Esophagus squamous epithelium (tissue), 5 donors: Measurements from ENCODE around the gene DIABLO. TPM values are rescaled to one million over a fixed set of nuclear protein-coding genes. Genes with fewer than 3 reads are reported as not detected.
"Not testable (repeated sequence)": the region's sequence is repeated elsewhere in the genome, so short reads cannot be mapped to it uniquely, and the experiment has no call there.

ENCODE experiments used
- DNase-seq: peaks from one replicate; lab custom pipeline; 2025; lab: John Stamatoyannopoulos, UW
- H3K27ac ChIP-seq, 4 donors: fragments of 200-600 bp; sonication (generic); one replicate each; pipeline ENCODE4 v1.5.1; 2016 to 2019; ENCODE audit warnings: mild to moderate bottlenecking in 1 of 4
- H3K27me3 ChIP-seq, 4 donors: fragments of 200-600 bp; sonication (generic); 1 replicate in 3 of 4; 2 replicates in 1 of 4; pipeline versions ENCODE4 v1.5.1 to v1.6.0; 2017 to 2021; ENCODE audit warnings: antibody characterized with exemption in 1 of 4
- H3K36me3 ChIP-seq, 3 donors: fragments of 200-600 bp; sonication (generic); one replicate each; pipeline ENCODE4 v1.5.1; 2016 to 2019
- H3K4me1 ChIP-seq, 3 donors: fragments of 200-600 bp; sonication (generic); one replicate each; pipeline ENCODE4 v1.5.1; 2017 to 2019
- H3K4me3 ChIP-seq, 4 donors: fragments of 200-600 bp; sonication (generic); 1 replicate in 3 of 4; 2 replicates in 1 of 4; pipeline ENCODE4 v1.5.1; 2016 to 2019; ENCODE audit warnings: mild to moderate bottlenecking in 2 of 4, moderate library complexity in 1 of 4
- H3K9me3 ChIP-seq, 3 donors: fragments of 200-600 bp; sonication (generic); one replicate each; pipeline ENCODE4 v1.5.1; 2016 to 2019
- POLR2A ChIP-seq, 4 donors: fragments of 450-650 bp; IDR thresholded peaks; one replicate each; pipeline ENCODE4 v1.6.1; 2017; ENCODE audit warnings: antibody characterized with exemption in 4 of 4, mild to moderate bottlenecking in 4 of 4, moderate library complexity in 3 of 4
- WGBS, 2 donors: methylation state at CpG; one replicate each; pipeline ENCODE4 v1.1.5; 2018; 5-methylcytosine and 5-hydroxymethylcytosine counted together
- intact Hi-C: fragments of 100-400 bp; cut with DNase I; formaldehyde crosslinking; loops from one replicate; pipeline ENCODE4 v1.15.0; 2022
- total RNA-seq, 4 donors: library from RNA; depleted of rRNA; stranded (reverse); fragments of >200 nt; gene quantifications; one replicate each; pipeline ENCODE4 v1.1.0, GENCODE V29; 2016
- TF ChIP-seq, protein P1 (sequence below), 6 experiments: fragments of 450-650 bp in 4 of 6; fragments of 200-600 bp in 2 of 6; sonication (generic) in 2 of 6; IDR thresholded peaks; one replicate each; pipeline ENCODE4 v1.5.1; 2016 to 2019; ENCODE audit warnings: antibody characterized with exemption in 6 of 6, mild to moderate bottlenecking in 4 of 6, moderate library complexity in 4 of 6
- donor health status: DM: yes; HTN: yes; CAD: no.

The DIABLO gene
- total RNA-seq, 4 donors from 2014 or later, result 21.6 to 50.0 (median 41.3) TPM

DNA sequence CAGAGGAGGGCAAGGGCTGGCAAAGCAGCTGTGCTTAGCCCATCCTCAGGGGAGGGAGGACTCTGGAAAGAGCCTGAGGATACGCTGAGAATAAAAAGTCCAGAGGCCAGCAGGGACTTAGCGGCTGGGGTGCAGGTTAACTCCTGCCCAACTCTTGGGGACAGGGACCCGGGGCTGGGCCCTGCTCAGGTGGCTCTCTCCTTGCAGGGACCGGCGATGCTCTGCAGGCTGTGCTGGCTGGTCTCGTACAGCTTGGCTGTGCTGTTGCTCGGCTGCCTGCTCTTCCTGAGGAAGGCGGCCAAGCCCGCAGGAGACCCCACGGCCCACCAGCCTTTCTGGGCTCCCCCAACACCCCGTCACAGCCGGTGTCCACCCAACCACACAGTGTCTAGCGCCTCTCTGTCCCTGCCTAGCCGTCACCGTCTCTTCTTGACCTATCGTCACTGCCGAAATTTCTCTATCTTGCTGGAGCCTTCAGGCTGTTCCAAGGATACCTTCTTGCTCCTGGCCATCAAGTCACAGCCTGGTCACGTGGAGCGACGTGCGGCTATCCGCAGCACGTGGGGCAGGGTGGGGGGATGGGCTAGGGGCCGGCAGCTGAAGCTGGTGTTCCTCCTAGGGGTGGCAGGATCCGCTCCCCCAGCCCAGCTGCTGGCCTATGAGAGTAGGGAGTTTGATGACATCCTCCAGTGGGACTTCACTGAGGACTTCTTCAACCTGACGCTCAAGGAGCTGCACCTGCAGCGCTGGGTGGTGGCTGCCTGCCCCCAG, 19.6 kb downstream of the DIABLO start:
- Histone ChIP-seq H3K27ac (no peak overlapping the region), H3K36me3 (peaks cover 0 to 51% (median 10%) of the 10 kb centered on the region in 3 donors), H3K9me3 (no peaks in the 10 kb centered on the region), H3K4me3 (no peak overlapping the region), H3K4me1 (peaks cover 7 to 35% (median 14%) of the 10 kb centered on the region in 3 donors), H3K27me3 (peaks cover 0 to 48% (median 2%) of the 10 kb centered on the region in 4 donors)
- DNase-seq, result no peak
- intact Hi-C loops, result no loop called here
- TF ChIP-seq, protein P1, sequence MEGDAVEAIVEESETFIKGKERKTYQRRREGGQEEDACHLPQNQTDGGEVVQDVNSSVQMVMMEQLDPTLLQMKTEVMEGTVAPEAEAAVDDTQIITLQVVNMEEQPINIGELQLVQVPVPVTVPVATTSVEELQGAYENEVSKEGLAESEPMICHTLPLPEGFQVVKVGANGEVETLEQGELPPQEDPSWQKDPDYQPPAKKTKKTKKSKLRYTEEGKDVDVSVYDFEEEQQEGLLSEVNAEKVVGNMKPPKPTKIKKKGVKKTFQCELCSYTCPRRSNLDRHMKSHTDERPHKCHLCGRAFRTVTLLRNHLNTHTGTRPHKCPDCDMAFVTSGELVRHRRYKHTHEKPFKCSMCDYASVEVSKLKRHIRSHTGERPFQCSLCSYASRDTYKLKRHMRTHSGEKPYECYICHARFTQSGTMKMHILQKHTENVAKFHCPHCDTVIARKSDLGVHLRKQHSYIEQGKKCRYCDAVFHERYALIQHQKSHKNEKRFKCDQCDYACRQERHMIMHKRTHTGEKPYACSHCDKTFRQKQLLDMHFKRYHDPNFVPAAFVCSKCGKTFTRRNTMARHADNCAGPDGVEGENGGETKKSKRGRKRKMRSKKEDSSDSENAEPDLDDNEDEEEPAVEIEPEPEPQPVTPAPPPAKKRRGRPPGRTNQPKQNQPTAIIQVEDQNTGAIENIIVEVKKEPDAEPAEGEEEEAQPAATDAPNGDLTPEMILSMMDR (IDR thresholded peaks at IDR 0.05), result no peak
- WGBS, 2 donors, result 67 to 74% methylated on average over 13 to 19 of the region's 27 CpGs

DNA sequence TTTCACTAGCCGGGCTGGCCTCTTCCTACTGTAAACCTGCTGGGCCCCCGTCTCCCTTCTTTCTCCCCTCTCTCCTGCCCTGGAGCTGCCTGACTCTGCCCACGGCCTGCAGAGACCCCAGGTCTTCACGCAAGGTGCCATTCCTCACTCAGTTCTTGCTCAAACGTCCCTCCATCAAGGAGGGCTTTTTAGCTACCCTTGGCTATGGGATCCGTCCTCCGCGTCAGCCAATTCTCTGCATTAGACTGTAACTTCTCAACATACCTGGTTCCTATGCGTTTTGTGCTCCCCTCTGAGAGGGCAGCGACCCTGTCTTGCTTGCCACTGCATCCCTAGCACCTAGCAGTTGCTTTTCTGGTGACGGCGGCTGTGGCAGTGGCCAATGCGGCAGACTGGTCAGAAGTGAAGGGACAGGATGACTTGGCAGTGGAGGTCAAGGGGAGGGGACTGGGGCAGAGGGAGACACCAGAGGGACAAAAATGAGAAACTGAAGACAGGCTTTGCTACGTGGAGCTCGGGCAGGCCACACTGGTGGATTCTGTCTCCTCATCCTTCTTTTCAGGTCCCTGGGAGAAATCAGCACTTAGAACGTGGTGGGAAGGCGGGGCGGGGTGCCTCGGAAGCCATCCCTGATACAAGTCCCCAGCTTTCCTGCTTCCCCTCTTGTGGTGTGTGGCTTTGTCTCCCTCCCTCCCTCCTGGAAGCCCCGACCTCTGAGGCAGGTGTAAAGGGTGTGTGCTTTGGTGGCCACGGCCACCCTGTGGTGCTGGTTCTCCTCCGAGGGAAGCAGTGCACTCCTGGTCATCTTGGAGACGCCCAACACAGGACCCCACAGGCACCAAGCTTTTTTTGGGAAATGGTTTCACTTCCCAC, 20.6 kb downstream of the DIABLO start:
- DNase-seq, result no peak
- intact Hi-C loops, result no loop called here
- H3K4me3 ChIP-seq, result no peak overlapping the region
- no peak overlapping the region for H3K27ac ChIP-seq
- H3K27me3 ChIP-seq, result peaks cover 0 to 58% (median 2%) of the 10 kb centered on the region in 4 donors
- TF ChIP-seq POLR2A (IDR thresholded peaks at IDR 0.05), result no peak
- TF ChIP-seq, protein P1 (IDR thresholded peaks at IDR 0.05), result no peak
- H3K9me3 ChIP-seq, result no peaks in the 10 kb centered on the region
- peaks cover 0 to 41% (median 5%) of the 10 kb centered on the region in 3 donors for H3K36me3 ChIP-seq
- H3K4me1 ChIP-seq, result peaks cover 7 to 35% (median 14%) of the 10 kb centered on the region in 3 donors
- 46 to 58% methylated on average over 15 to 20 of the region's 23 CpGs for WGBS, 2 donors

DNA sequence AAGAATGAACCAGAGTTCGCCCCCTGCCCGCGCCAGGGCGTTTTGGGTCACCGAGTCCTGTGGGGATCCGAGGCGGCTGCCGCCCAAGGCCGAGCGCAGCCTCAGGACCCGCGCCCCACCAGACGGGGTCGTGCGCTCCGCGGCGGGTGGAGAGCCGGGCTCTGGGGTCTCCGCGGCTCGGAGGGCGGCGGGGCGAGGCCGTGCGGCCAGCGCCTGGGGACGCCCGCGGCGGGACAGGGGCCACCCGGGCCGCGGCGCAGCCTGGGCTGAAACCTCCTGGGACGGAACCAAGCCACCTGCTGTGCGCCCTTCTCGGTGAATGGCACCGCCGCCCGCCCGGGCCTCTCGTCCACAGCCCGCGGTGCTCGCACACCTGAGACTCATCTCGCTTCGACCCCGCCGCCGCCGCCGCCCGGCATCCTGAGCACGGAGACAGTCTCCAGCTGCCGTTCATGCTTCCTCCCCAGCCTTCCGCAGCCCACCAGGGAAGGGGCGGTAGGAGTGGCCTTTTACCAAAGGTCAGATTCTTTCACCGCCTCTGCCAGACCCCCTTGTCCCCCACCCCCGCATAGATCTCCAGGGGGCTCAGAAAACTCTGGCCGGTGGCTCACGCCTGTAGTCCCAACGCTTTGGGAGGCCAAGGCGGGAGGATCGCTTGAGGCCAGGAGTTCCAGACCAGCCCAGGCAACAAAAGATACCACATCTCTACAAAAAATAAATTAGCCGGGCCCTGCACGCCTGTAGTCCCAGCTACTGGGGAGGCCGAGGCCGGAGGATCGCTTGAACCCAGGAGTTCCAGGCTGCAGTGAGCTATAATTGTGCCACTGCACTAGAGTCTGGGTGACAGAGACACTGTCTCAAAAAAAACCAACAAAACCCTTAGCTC, 21.4 kb downstream of the DIABLO start:
- Histone ChIP-seq H3K4me3 (peak overlapping the region; percentile 40 to 75 (median 52)), H3K36me3 (peaks cover 0 to 32% (median 4%) of the 10 kb centered on the region in 3 donors), H3K27me3 (peaks cover 0 to 67% (median 2%) of the 10 kb centered on the region in 4 donors), H3K9me3 (no peaks in the 10 kb centered on the region), H3K27ac (no peak overlapping the region), H3K4me1 (peaks cover 7 to 35% (median 14%) of the 10 kb centered on the region in 3 donors)
- 64 to 93% methylated on average over 3 to 9 of the region's 71 CpGs for WGBS, 2 donors
- no peak for DNase-seq
- TF ChIP-seq, protein P1 (IDR thresholded peaks at IDR 0.05), result no peak
- no peak for TF ChIP-seq POLR2A (IDR thresholded peaks at IDR 0.05)
- intact Hi-C loops, result no loop called here

DNA sequence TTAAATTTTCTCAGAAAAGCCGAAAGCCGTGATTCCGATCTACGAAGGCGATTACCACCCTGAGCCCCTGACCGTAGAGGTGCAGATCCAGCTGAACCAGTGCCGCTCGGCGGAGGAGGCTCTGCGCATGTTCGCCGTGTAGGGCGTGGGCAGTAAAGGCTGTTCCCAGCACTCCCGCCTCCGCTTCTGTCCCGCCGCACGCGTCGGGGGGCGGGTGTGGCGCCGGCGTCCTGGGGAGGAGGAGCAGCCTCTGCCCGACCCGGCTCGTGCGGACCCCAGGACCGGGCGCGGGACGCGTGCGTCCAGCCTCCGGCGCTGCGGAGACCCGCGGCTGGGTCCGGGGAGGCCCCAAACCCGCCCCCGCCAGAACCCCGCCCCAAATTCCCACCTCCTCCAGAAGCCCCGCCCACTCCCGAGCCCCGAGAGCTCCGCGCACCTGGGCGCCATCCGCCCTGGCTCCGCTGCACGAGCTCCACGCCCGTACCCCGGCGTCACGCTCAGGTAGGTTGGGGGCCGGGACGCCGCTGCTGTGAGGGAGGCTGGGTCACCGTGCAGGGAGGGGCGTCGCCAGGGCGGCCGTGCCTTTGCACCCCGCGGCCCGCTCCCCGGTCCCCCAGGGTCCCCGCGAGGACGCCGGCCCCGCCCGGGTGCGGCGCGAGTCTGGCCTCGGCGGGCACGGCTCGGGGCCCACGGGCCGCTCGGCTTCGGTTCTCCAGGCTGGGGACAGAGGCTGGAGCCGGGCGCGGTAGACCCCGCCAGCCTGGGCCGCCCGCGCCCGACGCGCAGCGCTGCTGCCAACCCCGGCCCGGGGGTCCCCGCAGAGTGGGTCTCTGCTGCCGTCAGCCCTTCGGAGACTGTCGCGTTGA, 22.3 kb downstream of the DIABLO start, which contains the start of gene B3GNT4:
Gene B3GNT4 (plus strand): TSS at position 409 of the 866 bp plus-strand sequence. CDS start 910 bp downstream, outside the sequence.
- H3K9me3 ChIP-seq, result no peaks in the 10 kb centered on the region
- peak within 1 kb of the TSS in 2 of 4 donors; percentile 12 to 47 for H3K27ac ChIP-seq
- peaks cover 0 to 76% (median 2%) of the 10 kb centered on the region in 4 donors for H3K27me3 ChIP-seq
- TF ChIP-seq POLR2A (IDR thresholded peaks at IDR 0.05), result no peak
- TF ChIP-seq, protein P1 (IDR thresholded peaks at IDR 0.05), result no peak
- intact Hi-C loops, result no loop called here
- H3K36me3 ChIP-seq, result peaks cover 0 to 23% (median 0%) of the 10 kb centered on the region in 3 donors
- peaks cover 7 to 35% (median 14%) of the 10 kb centered on the region in 3 donors for H3K4me1 ChIP-seq
- H3K4me3 ChIP-seq, result peak within 1 kb of the TSS; percentile 40 to 75 (median 52)
- DNase-seq, result no peak
- WGBS, 2 donors, result 0 to 1% methylated on average over 5 to 13 of the region's 104 CpGs

DNA sequence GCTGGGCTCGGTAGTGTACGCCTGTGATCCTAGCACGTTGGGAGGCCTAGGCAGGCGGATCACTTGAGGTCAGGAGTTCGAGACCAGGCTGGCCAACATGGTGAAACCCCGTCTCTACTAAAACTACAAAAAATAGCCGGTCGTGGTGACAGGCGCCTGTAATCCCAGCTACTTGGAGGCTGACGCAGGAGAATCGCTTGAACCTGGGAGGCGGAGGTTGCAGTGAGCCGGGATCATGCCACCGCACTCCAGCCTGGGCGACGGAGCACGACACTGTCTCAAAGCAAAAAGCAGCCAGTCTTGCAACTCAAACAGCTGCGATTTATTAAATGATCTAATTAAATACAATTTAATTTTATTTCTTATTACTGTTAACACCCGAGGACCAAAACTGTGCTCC, 23.0 kb downstream of the DIABLO start:
- Histone ChIP-seq H3K4me1 (peaks cover 7 to 35% (median 14%) of the 10 kb centered on the region in 3 donors), H3K27me3 (peaks cover 0 to 83% (median 2%) of the 10 kb centered on the region in 4 donors), H3K4me3 (peak overlapping the region; percentile 40 to 75 (median 52)), H3K36me3 (peaks cover 0 to 16% (median 0%) of the 10 kb centered on the region in 3 donors)
- H3K27ac ChIP-seq, H3K9me3 ChIP-seq, DNase-seq, intact Hi-C loops: not testable (repeated sequence)
- 58 to 64% methylated on average over 13 to 17 of the region's 19 CpGs for WGBS, 2 donors
